Amniotic stem cell (primary cell): ENCODE measurements around the gene PIK3AP1.
"Not testable (repeated sequence)": the region's sequence is repeated elsewhere in the genome, so short reads cannot be mapped to it uniquely, and the experiment has no call there.

Source experiments
- DNase-seq: peaks from one replicate; lab custom pipeline; 2025; lab: John Stamatoyannopoulos, UW

PIK3AP1 gene

DNA sequence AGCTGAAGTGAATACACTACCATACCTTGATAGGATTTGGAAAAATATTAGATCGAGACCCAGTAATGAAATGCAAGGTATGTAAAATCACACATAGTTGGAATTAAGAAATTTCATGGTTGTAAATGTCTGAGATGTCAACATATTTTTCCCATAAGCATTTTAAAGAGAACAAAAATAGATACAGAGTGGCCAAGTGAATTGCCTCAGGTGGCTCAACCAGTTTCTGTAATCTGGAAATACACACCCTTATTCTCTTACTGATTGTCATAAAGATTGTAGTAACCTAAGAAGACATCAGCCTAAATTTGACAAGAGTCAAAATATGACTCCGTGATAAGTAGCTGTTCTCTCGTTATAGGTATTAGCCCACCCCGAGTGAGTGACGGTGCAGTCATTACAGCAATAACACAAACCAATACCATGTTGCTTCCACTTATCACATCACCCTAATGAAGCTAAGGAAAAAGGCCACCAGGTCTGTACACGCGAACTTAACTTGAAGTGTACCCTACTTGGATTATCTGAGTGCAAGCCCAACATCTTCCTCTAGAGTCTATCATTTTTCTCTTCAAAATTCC lies 23.4 kb downstream of the PIK3AP1 start:
- DNase-seq: no peak

GRCh38 chr10:96695975-96696634 lies 24.2 kb downstream of the PIK3AP1 start:
- no peak for DNase-seq

DNA sequence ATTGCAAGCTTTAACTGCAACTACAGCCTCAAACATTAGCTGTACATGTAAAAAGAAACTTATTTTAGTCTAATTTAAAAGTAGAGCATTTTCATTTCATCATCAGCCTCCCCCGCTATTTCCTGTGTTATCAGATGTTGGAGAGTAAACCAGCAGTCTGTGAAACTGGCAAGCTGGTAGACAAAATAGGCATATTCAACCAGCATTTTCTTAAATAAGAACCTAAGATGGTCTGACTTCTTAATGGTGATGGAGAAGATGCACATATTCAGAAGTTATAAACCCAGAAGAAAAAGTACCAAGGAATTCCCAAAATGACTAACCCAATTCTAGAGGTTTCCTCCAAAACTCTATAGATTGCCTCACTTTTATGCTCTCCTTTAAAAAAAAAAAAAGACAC lies 24.9 kb downstream of the PIK3AP1 start:
- DNase-seq: no peak

GRCh38 chr10:96693431-96693830 lies 26.9 kb downstream of the PIK3AP1 start:
- no peak for DNase-seq

DNA sequence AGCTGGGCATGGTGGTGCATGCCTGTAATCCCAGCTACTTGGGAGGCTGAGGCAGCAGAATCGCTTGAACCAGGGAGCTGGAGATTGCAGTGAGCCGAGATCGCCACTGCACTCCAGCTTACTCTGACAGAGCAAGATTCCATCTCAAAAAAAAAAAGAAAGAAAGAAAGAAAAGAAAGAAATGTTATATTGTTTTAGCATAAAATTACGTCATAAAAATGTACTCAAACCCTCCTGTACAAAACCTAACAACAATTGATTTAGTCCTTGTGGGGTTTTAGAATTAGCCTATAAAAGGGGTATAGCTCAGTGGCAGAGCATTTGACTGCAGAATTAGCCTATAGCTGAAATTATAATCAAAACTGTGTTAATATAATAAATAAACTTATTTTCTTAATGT lies 27.9 kb downstream of the PIK3AP1 start:
- no peak for DNase-seq

DNA sequence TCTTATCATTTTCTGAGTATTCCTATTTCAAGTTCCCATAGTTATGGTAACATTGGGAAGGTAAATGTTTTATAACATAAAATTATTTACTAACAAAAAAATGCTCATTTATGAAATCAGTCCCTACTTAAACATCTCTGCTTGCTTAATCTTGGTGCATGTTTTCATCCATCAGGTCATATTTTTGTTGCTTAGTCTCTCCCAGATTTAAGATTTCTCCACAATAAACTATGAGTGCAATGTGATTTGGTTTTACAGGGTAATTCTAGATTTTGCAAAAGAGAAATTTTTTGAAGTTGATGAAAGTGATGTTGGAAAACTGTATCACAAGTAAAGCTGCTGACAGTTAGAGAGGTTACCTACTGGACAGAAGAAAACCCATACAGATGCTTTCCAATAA lies 28.6 kb downstream of the PIK3AP1 start:
- DNase-seq: no peak

GRCh38 chr10:96690755-96691730 lies 29.3 kb downstream of the PIK3AP1 start:
- no peak for DNase-seq

- DNase-seq: no peak
Measured at GRCh38 chr10:96688789-96689188, 31.5 kb downstream of the PIK3AP1 start.

GRCh38 chr10:96687317-96688012 lies 32.8 kb downstream of the PIK3AP1 start:
- no peak for DNase-seq

DNA sequence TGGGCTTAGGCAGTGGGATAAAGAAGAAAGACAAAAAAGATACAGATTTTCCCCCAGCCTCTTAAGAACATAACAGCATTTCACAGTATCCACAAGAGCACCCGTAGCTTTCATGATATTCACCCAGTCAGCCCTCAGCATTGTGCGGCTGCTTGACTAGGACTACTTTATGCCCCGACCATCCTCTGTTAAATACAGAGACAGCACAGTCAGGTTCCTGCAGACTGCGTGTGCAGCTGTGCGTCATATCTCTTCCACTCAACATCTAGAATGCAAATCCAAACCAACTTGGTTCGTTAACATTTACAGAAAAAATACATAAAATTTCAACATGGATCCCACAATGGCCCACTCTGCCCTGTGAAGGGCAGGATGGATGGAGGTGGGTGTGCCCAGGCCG lies 33.8 kb downstream of the PIK3AP1 start:
- DNase-seq: no peak

DNA sequence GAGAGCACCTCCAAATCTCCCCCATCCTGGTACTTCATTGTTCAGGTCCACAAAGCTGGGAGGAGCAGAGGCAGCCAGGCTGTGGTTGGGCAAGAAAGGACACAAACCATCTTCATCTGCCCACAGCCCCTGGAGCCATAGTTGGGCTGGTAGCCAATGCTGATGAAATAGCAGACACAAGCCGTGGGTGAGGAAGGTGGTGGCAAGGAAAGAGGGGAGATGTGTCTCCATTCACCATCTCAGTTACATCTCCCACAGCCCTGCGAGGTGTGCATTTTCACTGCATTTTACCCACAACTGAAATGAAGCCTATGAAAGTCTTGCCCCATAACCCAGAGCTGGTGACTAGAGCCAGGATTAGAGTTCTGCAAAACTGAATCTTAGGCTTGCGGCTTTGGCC lies 35.0 kb downstream of the PIK3AP1 start:
- no peak for DNase-seq

- DNase-seq: no peak
Measured at GRCh38 chr10:96684826-96685225, 35.5 kb downstream of the PIK3AP1 start.

GRCh38 chr10:96683710-96684109 lies 36.6 kb downstream of the PIK3AP1 start:
- no peak for DNase-seq

GRCh38 chr10:96683065-96683464 lies 37.2 kb downstream of the PIK3AP1 start:
- no peak for DNase-seq

DNA sequence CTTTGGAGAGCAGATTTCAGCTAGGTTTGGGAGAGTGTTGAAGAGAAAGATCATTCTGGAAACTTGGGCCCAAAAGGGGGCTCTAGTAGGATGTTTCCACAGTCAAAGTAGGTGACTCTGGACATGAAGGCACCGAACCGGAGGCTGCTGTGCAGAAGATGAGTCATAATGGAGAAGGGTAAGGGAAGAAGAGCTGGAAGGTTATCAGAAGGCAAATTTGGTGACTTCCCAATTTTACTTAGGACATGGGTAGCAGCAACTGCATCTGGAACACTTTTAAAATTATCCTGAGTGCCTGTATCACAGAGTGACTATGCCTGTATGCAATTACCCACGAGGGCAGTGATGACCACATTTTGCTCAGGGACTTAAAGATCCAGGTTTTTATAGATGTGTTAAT lies 38.8 kb downstream of the PIK3AP1 start:
- DNase-seq: no peak

DNA sequence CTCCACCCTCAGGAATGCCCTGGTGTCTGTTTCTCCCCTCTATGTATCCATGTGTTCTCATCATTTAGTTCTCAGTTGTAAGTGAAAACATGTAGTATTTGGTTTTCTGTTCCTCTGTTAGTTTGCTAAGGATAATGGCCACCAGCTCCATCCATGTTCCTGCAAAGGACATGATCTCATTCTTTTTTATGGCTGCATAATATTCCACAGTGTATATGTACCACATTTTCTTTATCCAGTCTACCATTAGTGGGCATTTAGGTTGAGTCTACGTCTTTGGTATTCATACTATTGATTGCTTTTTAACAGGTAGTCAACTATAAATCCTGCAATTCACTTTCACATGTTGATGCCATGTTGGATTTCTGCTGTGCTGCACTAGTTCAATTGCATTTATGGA lies 39.9 kb downstream of the PIK3AP1 start:
- not testable (repeated sequence) for DNase-seq

DNA sequence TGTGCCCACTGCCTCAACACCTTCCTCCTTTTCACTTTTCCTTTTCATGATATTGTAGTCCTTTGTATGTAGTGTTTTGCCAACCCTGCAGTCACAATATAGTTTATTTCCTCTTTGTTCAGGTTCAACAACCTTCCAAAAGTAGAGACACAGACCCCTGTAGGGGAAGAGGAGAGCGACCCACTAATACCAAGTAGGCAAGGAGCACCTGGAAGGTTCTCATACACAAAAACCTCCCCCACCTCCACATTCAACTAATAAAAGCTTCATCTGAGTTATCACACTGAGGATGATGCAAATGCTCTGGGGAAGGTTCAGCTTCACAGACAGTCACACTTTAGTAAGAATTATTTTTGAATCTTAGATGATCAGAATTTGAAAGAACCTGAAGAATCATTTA lies 41.6 kb downstream of the PIK3AP1 start:
- no peak for DNase-seq

DNA sequence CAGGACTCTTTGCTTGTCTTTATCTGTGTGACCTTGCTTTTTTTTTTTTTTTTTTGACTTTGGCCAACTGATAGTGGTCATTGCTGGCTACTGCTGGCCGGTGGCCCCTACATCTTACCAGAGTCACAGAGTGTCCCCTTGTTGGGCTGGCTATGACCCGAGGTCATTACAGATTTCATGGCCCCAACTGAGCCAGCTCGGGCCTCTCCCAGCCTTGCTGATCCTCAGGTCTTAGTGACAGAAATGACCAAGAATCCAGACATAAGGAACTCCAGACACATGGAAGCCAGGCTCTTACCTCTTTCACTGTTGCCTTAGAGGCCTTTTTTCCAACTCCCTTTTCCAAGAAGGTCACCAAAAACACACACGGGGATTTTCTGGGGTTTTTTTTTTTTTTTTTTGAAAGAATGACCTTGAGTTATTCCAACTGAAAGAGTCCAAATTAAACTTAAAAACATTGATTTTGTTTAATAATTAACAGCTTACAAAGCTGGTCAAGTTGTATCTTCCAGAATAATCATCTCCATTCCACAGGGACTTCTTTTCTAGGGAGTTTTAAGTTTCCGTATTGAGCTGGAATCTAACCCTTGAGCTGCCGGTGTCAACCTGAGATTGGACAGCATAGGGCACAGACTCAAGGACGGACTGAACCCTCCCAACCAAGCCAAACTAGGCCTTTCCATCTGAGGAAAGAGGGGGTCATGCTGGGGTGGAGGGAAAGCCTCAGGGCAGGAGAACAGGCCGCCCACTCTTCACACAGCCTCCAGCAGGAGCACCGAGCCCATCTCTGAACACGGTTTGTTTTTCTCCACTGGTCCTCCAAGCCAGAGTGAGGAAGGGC lies 43.8 kb downstream of the PIK3AP1 start:
- DNase-seq: no peak

GRCh38 chr10:96675846-96676245 lies 44.5 kb downstream of the PIK3AP1 start:
- no peak for DNase-seq

DNA sequence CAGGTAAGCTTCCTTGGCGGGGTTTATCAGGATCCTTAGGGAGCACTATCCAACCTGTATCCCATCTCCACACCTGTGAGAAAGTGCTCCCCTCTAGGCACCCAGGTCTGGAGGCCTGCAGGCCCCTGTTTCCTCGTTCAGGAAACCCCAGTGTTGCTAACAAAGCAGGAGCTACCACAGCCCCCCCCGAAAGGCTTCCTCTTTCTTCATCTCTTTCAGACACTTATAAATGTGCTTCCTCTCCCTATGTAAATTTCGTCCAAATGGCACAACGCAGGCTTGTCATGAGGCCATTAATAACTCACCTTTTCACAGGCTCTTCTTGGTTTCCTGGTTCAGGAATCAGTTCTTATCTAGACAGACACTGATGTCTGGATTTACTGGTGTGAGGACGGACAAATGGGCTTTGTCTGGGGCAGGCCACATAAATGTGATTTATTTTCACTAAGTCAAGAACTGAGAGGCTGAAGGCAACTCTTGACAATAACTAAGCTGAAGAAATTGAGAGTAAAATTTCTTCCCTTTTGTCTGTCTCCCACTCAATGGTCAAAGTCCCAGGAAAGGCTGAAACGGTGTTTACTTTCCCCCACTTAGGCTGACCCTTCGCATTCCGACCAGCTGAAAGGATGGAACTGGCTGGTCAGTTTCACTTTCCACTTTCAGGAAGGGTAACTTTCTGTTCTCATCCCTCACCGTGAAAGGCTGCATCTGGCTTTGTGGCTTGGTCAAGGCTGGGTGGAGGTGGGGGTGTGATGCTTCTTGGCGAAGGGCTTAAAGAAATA lies 46.8 kb downstream of the PIK3AP1 start:
- DNase-seq: no peak
